ENCODE data around the gene RNU5B-1.
A peak's percentile ranks its signal among the peaks of the same experiment; 100 is the strongest.

The RNU5B-1 gene

DNA sequence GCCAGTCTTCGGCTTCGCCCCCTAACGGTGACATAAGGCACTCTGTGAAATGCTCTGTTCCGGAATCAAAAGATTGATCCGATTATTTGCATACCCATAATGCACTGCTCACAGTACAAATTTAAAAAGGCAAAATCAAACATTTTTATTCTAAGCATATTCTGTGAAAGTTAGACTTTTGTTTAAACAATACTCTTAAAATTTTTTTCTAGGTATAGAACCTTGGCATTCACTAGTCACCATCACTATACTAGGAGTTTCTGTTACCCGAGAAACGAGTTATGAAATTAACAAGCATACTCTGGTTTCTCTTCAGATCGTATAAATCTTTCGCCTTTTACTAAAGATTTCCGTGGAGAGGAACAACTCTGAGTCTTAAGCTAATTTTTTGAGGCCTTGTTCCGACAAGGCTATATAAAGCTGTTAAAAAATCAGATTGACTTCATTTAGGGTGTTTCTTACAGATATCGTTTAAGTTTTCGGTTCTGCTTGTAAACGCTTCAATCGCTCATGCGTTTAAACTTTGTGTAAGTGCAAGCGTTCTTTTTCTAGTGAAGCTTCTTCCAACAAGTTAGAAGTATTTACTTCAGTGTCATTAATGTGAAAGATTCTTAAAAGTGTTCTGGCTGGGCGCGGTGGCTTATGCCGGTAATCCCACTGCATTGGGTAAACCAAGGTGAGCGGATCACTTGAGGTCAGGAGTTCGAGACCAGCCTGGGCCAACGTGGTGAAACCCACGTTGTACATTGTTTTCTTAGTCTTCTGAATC lies at the start of gene RNU5B-1:
RNU5B-1 (plus strand) TSS at position 297 of the 769 bp plus-strand sequence.
- DNase-seq (ENCODE audit: low spot score): peak; percentile 97

- no peak for DNase-seq (ENCODE audit: low spot score)
Measured at GRCh38 chr15:65254758-65255157, 49.7 kb upstream of the RNU5B-1 start.

- DNase-seq (ENCODE audit: low spot score): no peak
Measured at GRCh38 chr15:65255486-65256140, 48.9 kb upstream of the RNU5B-1 start.

GRCh38 chr15:65258375-65259262 lies 45.9 kb upstream of the RNU5B-1 start:
- no peak for DNase-seq (ENCODE audit: low spot score)

DNA sequence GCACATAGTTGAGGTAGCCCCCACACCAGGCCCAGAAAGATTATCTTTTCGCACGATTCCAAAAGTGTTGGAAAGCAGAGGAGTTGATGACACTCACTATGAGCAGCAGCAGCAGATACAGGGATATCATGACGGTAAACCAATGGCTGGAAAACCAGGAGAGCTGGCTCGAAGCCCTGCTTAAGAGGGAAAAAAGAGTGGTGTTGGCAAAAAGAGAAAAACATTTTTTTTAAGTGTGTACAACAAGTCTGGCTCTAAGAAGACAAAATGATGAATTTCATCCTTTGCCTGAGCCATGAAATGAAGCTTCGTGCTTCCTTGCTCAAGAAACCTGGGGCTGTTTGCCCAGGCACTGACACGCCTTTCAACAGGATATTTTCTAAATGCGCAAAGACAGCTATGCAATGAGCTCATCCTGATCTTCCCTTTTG lies 45.1 kb upstream of the RNU5B-1 start:
- no peak for DNase-seq (ENCODE audit: low spot score)

DNA sequence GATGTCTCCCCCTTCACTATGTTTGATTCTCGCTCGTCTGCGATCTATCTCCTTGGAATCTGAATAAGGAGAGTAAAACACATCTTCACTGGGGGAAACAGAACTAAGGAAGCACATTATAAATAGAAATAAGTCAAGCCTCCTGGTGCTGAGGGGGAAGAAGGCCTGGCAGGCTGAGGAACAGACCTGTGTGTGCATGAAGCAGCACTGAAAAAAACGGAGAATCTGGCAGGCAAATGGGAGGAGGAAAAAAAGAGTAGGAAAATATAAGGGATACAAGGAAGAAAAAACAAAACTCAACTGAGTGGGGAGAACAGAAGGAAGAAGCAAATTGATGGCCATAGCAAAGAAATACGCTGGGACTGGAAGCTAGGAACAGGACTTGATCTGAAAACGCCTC lies 43.5 kb upstream of the RNU5B-1 start:
- DNase-seq (ENCODE audit: low spot score): no peak

DNA sequence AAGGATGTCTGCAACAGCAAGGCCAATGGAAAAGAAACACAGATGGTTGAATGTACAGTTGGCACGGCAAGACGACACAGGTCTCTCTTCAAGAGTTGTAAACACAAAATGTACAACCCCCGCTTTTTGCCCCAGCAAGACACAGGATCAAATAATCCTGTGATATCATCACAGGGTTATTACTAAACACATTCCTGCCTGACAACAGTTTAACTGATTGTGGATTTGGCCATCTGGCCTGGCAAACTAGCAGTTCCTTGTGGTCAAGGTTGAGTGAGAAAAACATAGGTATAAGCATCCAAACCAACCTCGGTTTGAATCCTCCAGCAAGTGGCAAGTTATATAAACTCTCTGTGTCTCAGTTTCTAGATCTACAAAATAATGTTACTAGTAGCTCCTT lies 41.2 kb upstream of the RNU5B-1 start:
- no peak for DNase-seq (ENCODE audit: low spot score)

- DNase-seq (ENCODE audit: low spot score): no peak
Measured at GRCh38 chr15:65264863-65265430, 39.5 kb upstream of the RNU5B-1 start.

- no peak for DNase-seq (ENCODE audit: low spot score)
Measured at GRCh38 chr15:65266469-65266868, 38.0 kb upstream of the RNU5B-1 start.

DNA sequence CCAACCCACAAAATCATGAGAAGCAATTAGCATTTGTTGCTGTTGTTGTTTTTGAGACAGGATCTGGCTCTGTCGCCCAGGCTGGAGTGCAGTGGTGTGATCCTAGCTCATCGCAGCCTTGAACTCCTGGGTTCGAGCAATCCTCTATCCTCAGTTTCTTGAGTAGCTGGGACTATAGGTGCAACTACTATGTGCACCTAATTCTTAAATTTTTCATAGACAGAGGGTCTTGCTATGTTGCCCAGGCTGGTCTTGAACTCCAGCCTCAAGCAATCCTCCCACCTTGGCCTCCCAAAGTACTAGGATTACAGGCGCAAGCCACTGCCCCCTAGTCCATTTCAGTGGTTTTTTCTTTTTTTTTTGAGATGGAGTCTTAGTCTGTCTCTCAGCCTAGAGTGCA lies 36.1 kb upstream of the RNU5B-1 start:
- no peak for DNase-seq (ENCODE audit: low spot score)

- DNase-seq (ENCODE audit: low spot score): peak; percentile 75
Measured at GRCh38 chr15:65270811-65271545, 33.5 kb upstream of the RNU5B-1 start.

DNA sequence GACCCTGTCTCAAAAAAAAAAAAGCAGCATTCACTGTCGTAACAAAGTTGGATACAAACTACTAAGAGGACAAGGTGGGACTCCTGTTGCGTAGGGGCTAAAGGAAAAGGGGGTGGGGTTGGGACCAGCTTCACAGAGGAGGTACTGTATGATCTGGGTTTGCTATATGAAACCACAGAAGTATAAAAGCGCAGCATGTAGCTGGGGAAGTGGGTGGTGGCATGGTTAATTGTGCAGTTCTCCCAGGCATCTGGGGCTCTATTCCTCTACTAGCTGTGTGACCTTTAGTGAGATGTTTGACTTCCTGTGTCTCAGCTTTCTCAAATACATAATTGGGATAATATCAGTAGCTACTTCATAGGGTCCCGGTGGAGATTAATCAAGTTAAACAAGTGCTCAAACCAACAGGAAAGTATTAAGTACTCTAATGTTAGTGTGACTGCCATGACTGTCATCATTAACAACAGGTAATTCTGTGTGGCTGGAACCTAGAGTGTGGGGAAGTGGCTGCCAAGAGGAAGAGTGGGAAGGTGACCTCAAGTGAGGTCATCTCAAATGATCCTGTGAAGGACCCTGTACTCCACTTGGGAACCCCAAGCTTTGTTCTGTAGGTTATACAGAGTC lies 29.3 kb upstream of the RNU5B-1 start:
- DNase-seq (ENCODE audit: low spot score): no peak

GRCh38 chr15:65275728-65276126 lies 28.8 kb upstream of the RNU5B-1 start:
- DNase-seq (ENCODE audit: low spot score): no peak

- no peak for DNase-seq (ENCODE audit: low spot score)
Measured at GRCh38 chr15:65277015-65277414, 27.5 kb upstream of the RNU5B-1 start.

DNA sequence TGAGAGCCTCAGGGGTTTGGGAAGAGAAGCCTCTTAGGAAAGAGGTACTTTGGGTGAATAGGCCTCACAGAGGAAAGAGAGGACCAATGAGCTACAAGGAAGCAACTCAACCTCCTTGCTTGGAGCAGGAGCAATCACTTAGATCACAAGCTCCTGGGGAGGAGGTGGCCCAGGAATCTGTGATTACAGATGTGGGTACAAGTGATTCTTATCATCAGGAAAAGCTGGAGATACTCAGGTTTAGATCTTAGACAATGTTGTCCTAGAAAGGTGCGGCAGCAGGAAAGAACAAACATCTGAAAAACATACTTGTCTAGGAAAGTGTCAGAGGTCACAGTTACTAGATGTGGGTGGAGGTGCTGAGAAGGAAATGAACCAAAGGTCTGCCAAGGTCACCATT lies 26.0 kb upstream of the RNU5B-1 start:
- DNase-seq (ENCODE audit: low spot score): no peak

GRCh38 chr15:65285291-65286068 lies 19.0 kb upstream of the RNU5B-1 start:
- DNase-seq (ENCODE audit: low spot score): no peak

GRCh38 chr15:65286069-65286703 lies 18.3 kb upstream of the RNU5B-1 start:
- peak; percentile 60 for DNase-seq (ENCODE audit: low spot score)

DNA sequence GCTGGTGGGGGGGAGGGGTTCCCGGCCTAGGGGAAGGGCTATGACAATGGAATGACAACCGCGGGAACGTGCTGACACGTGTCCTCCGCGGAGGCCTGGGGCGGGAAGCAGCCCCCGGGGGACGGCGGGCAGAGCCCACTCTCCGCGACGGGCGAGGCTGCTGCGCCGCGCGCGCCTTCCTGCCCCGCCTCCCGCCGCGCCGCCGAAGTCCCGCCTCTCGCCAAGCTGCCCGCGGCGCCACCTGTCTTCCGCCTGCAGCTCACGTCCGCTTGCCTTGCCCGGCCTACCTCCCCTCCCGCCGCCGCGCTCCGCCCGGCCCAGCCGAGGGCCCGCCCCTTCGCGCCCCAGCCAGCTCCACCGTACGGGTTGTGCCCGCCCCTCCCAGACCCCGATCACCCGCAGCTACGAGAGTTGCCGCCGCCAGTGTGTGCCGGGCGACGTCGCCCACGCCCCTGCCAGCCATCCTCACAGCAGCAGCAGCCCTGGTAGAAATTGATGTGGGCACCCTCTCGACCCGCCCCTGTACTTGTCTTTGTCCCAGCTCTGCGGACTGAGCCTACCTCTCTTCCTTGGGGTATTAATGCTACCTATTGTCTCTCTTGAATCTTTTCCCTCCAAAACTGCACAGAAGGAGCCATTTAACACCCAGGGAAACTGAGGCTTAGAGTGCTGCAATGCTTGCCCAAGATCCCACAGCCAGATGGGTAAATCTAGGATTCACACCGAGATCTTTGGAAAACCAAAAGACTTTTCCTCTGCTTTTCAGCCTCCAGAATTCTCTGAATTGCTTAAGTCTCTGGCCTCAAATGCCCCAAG lies 17.6 kb upstream of the RNU5B-1 start, which contains the start of gene PARP16:
PARP16 (minus strand) TSS at position 180 of the 816 bp plus-strand sequence. CDS start 457 bp downstream, outside the sequence.
- DNase-seq (ENCODE audit: low spot score): peak; percentile 91

DNA sequence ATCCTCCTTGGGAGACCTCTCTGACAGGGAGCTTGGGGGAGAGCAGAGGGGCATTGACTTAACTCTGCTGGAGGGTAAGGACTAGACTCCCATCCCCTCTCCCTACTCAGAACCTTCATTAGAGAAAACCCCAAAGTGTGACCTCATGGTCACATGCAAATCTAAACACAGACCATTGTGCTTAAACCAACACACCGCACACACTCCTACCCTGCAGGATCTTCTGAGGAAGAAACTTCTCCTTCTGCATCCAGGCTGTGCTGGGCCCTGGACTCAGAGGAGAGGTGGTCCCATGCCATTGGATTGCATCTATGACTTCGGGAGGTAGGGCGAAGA lies 17.0 kb upstream of the RNU5B-1 start:
- DNase-seq (ENCODE audit: low spot score): no peak

Measured in cerebellar cortex (tissue), 1 donor.